Stomach (tissue), 9 donors: Measurements from ENCODE around the gene PPM1E. TPM values are rescaled to one million over a fixed set of nuclear protein-coding genes. Genes with fewer than 3 reads are reported as not detected.
A peak's percentile ranks its signal among the peaks of the same experiment; 100 is the strongest.

Experiments used
- DNase-seq, 2 donors: peaks; one replicate each; pipeline versions ENCODE4 v3.0.0 to v3.0.0-alpha.2; 2013 to 2019
- H3K27ac ChIP-seq, 5 donors: fragments of 200-600 bp in 4 of 5; sonication (generic) in 4 of 5; one replicate each; pipeline ENCODE4 v1.5.1; 2013 to 2019; ENCODE audit warnings: mild to moderate bottlenecking in 1 of 5, moderate library complexity in 1 of 5
- H3K27me3 ChIP-seq, 3 donors: fragments of 200-600 bp; sonication (generic); one replicate each; pipeline ENCODE4 v1.5.1; 2017 to 2019; ENCODE audit warnings: mixed run types in 1 of 3
- H3K36me3 ChIP-seq, 4 donors: fragments of 200-600 bp; sonication (generic); 1 replicate in 3 of 4; 2 replicates in 1 of 4; pipeline ENCODE4 v1.5.1; 2016 to 2019
- H3K4me1 ChIP-seq, 4 donors: fragments of 200-600 bp; sonication (generic); one replicate each; pipeline ENCODE4 v1.5.1; 2016 to 2019
- H3K4me3 ChIP-seq, 4 donors: fragments of 200-600 bp; sonication (generic) in 3 of 4; one replicate each; pipeline ENCODE4 v1.5.1; 2016 to 2019; ENCODE audit warnings: mild to moderate bottlenecking in 1 of 4
- H3K9me3 ChIP-seq, 4 donors: fragments of 200-600 bp; sonication (generic); one replicate each; pipeline ENCODE4 v1.5.1; 2016 to 2019
- EP300 ChIP-seq: sonication (generic); formaldehyde crosslinking; IDR thresholded peaks from one replicate; pipeline ENCODE4 v1.6.1; 2017; ENCODE audit warnings: antibody characterized with exemption
- POLR2A ChIP-seq, 4 donors: fragments of 450-650 bp; IDR thresholded peaks; one replicate each; pipeline ENCODE4 v1.6.1; 2016; ENCODE audit warnings: antibody characterized with exemption in 4 of 4, control low read depth in 2 of 4, mild to moderate bottlenecking in 1 of 4, moderate library complexity in 1 of 4
- POLR2AphosphoS5 ChIP-seq, 3 donors: sonication (generic); formaldehyde crosslinking; IDR thresholded peaks; one replicate each; pipeline ENCODE4 v1.6.1; 2016; ENCODE audit warnings: antibody characterized with exemption in 3 of 3
- WGBS, 5 donors: extraction: QIAGEN DNeasy Blood & Tissue Kit in 3 of 5; methylation state at CpG; one replicate each; pipeline versions ENCODE4 v1.1.5 to v1.1.7; 2013 to 2018; 5-methylcytosine and 5-hydroxymethylcytosine counted together
- intact Hi-C: fragments of 100-400 bp; cut with DNase I; formaldehyde crosslinking; loops from one replicate; pipeline ENCODE4 v1.15.1; 2023; ENCODE audit warnings: low total_unique reads
- polyA plus RNA-seq, 3 donors: library from polyadenylated mRNA; stranded (reverse); fragments of 200-250 nt; gene quantifications; one replicate each; pipeline ENCODE4 v1.2.3, GENCODE V29; 2013
- total RNA-seq, 5 donors: library from RNA; depleted of rRNA; stranded (reverse); fragments of >200 nt; gene quantifications; one replicate each; pipeline versions ENCODE4 v1.1.0 to v1.2.3, GENCODE V29; 2014 to 2016
- TF ChIP-seq, protein P1 (sequence below), 7 experiments: fragments of 450-650 bp in 4 of 7; fragments of 200-600 bp in 3 of 7; sonication (generic) in 3 of 7; IDR thresholded peaks; one replicate each; pipeline ENCODE4 v1.5.1; 2016 to 2019; ENCODE audit warnings: antibody characterized with exemption in 7 of 7, control low read depth in 2 of 7, mild to moderate bottlenecking in 1 of 7
- donor health status: healthy with polysubstance abuse.
- donor health status: Bipolar disorder and iron deficiency.
- donor health status: healthy.

PPM1E gene
- total and polyA plus RNA-seq, 8 donors = 0.08 to 0.92 (median 0.15) TPM; not detected in 3

GRCh38 chr17:58722274-58722673 lies 33.4 kb upstream of the PPM1E start:
- H3K27me3 ChIP-seq = no peaks in the 10 kb centered on the region
- intact Hi-C loops = no loop called here
- WGBS, 5 donors = 83 to 98% (median 95%) methylated on average over 1 of the region's 1 CpG
- DNase-seq = no peak
- TF ChIP-seq EP300 (no peak), POLR2A (IDR thresholded peaks at IDR 0.05) (no peak), POLR2AphosphoS5 (IDR thresholded peaks at IDR 0.05) (no peak)
- TF ChIP-seq, protein P1, sequence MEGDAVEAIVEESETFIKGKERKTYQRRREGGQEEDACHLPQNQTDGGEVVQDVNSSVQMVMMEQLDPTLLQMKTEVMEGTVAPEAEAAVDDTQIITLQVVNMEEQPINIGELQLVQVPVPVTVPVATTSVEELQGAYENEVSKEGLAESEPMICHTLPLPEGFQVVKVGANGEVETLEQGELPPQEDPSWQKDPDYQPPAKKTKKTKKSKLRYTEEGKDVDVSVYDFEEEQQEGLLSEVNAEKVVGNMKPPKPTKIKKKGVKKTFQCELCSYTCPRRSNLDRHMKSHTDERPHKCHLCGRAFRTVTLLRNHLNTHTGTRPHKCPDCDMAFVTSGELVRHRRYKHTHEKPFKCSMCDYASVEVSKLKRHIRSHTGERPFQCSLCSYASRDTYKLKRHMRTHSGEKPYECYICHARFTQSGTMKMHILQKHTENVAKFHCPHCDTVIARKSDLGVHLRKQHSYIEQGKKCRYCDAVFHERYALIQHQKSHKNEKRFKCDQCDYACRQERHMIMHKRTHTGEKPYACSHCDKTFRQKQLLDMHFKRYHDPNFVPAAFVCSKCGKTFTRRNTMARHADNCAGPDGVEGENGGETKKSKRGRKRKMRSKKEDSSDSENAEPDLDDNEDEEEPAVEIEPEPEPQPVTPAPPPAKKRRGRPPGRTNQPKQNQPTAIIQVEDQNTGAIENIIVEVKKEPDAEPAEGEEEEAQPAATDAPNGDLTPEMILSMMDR (IDR thresholded peaks at IDR 0.05) = no peak
- H3K36me3 ChIP-seq = peaks cover 6 to 64% (median 40%) of the 10 kb centered on the region in 4 donors
- H3K4me1 ChIP-seq = no peaks in the 10 kb centered on the region
- H3K27ac ChIP-seq = no peak overlapping the region
- no peak overlapping the region for H3K4me3 ChIP-seq
- no peaks in the 10 kb centered on the region for H3K9me3 ChIP-seq

DNA sequence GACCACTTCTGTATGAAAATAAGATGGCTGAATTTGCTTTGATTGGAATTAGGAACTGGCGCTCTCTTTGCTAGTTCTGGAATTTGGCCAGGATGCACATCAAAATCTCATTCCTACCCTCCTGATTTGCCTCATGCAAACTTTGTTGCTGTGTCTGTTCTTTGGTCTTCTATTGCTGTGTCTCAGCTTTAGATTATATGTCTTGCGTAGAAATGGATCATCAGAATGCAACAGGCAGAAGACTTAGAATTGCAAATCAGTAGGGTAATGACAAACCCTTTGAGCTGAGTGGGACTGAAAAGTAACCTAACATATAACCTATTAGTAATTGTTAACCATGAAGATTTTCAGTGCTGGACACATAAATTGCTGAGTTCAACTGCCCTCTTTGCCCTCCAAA lies 33.0 kb upstream of the PPM1E start:
- no peak overlapping the region for H3K4me3 ChIP-seq
- TF ChIP-seq, protein P1 (IDR thresholded peaks at IDR 0.05) = no peak
- TF ChIP-seq EP300 (no peak), POLR2A (IDR thresholded peaks at IDR 0.05) (no peak), POLR2AphosphoS5 (IDR thresholded peaks at IDR 0.05) (no peak)
- H3K36me3 ChIP-seq = peaks cover 6 to 60% (median 37%) of the 10 kb centered on the region in 4 donors
- H3K9me3 ChIP-seq = no peaks in the 10 kb centered on the region
- intact Hi-C loops = no loop called here
- 93 to 100% (median 98%) methylated on average over 2 of the region's 2 CpGs for WGBS, 5 donors
- H3K4me1 ChIP-seq = no peaks in the 10 kb centered on the region
- no peak overlapping the region for H3K27ac ChIP-seq
- DNase-seq = no peak
- no peaks in the 10 kb centered on the region for H3K27me3 ChIP-seq

- TF ChIP-seq, protein P1 (IDR thresholded peaks at IDR 0.05) = no peak
- TF ChIP-seq POLR2AphosphoS5 (IDR thresholded peaks at IDR 0.05) (no peak), POLR2A (IDR thresholded peaks at IDR 0.05) (no peak), EP300 (no peak)
- H3K36me3 ChIP-seq = peaks cover 0 to 34% (median 28%) of the 10 kb centered on the region in 4 donors
- no peak overlapping the region for H3K4me3 ChIP-seq
- peak in 1 of 2 donors; percentile 20 for DNase-seq
- intact Hi-C loops = no loop called here
- H3K27ac ChIP-seq = no peak overlapping the region
- WGBS, 5 donors = 38 to 52% (median 45%) methylated on average over 1 of the region's 1 CpG
- no peaks in the 10 kb centered on the region for H3K27me3 ChIP-seq
- H3K9me3 ChIP-seq = no peaks in the 10 kb centered on the region
- H3K4me1 ChIP-seq = no peaks in the 10 kb centered on the region
Observed at GRCh38 chr17:58728798-58729197, 26.9 kb upstream of the PPM1E start.

DNA sequence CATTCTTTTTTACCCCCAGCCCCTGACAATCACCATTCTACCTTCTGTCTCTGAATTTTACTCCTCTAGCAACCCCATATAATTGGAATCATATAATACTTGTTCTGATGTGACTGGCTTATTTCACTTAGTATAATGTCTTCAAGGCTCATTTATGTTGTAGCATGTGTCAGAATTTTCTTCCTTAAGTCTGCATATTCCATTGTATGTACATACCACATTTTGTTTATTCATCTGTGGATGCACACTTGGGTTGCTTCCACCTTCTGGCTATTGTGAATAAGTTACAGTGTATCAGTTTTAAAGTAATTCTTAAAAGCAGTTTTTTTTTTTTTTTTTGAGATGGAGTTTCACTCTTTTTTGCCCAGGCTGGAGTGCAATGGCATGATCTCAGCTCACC lies 24.7 kb upstream of the PPM1E start:
- H3K27me3 ChIP-seq = no peaks in the 10 kb centered on the region
- H3K4me1 ChIP-seq = no peaks in the 10 kb centered on the region
- DNase-seq = no peak
- no peak overlapping the region for H3K4me3 ChIP-seq
- no peak overlapping the region for H3K27ac ChIP-seq
- H3K36me3 ChIP-seq = peaks cover 0 to 39% (median 24%) of the 10 kb centered on the region in 4 donors
- intact Hi-C loops = no loop called here
- TF ChIP-seq EP300 (no peak), POLR2A (IDR thresholded peaks at IDR 0.05) (no peak), POLR2AphosphoS5 (IDR thresholded peaks at IDR 0.05) (no peak)
- TF ChIP-seq, protein P1 (IDR thresholded peaks at IDR 0.05) = no peak
- no peaks in the 10 kb centered on the region for H3K9me3 ChIP-seq
